ENCODE measurements around the gene ZDHHC21.

- TF ChIP-seq EZH2 (IDR thresholded peaks at IDR 0.05; ENCODE audit: low read length, missing control alignments) = no peak
- TF ChIP-seq CTCF (conservative IDR thresholded peaks at IDR 0.05 in 1 of 2, IDR thresholded peaks at IDR 0.05 in 1 of 2; ENCODE audit: low read depth in 1 of 2, low read length in 2 of 2) = no peak
These were observed 30.1 kb upstream of the ZDHHC21 start for GRCh38 chr9:14723301-14723700.

Data from fibroblast of lung (primary cell).